Activated CD8-positive, alpha-beta memory T cell treated with anti-CD3 and anti-CD28 coated beads, Interleukin-2, amount 50 U/mL, for 24 hours (primary cell): ENCODE measurements around the gene SLC2A11.
A peak's percentile ranks its signal among the peaks of the same experiment; 100 is the strongest.

ENCODE experiments used
- DNase-seq: peaks from one replicate; pipeline ENCODE4 v3.0.0-alpha.2; 2020; ENCODE audit errors: extremely low read depth

The SLC2A11 gene, protein sequence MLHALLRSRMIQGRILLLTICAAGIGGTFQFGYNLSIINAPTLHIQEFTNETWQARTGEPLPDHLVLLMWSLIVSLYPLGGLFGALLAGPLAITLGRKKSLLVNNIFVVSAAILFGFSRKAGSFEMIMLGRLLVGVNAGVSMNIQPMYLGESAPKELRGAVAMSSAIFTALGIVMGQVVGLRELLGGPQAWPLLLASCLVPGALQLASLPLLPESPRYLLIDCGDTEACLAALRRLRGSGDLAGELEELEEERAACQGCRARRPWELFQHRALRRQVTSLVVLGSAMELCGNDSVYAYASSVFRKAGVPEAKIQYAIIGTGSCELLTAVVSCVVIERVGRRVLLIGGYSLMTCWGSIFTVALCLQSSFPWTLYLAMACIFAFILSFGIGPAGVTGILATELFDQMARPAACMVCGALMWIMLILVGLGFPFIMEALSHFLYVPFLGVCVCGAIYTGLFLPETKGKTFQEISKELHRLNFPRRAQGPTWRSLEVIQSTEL

GRCh38 chr22:23857606-23858483 is at the start of gene SLC2A11:
Gene SLC2A11, plus strand, starts transcription at chr22:23857875. Its CDS starts 125 bp downstream, at chr22:23858000.
- peak; percentile 86 for DNase-seq

DNA sequence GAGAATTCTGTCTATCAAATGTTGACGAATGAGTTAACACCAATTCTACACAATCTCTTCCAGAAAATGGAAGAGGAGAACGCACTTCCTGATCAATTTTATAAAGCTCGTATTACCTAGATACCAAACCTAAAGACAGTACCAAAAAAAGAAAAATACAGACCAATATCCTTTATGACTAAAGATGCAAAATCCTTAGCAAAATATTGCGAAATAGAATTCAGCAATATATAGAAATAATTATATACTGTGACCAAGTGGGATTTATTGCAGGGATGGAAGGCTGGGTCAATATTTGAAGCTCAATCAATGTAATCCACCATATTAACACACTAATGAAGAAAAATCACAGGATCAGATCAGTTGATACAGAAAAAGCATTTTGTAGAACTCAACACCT is 45.3 kb upstream of the SLC2A11 start:
- no peak for DNase-seq

GRCh38 chr22:23815541-23816155 is 42.0 kb upstream of the SLC2A11 start:
- DNase-seq = no peak

DNA sequence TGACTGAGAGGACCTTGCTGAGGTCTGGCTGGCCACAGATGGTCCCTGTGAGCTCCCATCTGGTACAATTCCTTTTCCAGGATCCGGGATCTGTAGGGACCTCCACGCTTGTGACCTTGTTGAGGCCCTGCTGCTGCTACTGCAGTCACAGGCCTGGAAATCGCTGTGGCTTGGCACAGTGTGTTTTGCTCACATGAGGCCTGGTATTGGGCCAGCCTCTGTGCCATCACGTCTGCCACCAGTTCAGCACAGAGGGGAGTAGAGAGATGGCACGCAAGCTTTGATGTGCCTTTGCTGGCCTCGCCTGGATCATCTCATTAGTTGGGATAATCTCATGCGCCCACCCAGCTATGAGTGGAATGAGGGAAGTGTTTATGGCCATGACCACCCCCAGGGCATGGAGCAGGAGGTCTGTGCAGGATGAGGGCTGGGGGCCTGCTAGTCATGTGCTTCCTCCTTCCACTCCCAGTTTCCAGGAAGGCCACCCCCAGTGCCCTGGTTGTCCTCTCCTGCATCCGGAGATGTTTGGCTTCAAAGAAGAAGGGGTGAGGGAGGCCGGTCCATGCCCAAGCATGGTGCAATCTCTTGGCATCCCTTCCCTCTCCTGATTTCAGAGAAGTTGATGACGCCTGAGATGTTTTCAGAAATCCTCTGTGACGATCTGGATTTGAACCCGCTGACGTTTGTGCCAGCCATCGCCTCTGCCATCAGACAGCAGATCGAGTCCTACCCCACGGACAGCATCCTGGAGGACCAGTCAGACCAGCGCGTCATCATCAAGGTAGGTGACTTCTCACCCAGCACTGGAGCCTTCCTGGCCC is 41.3 kb upstream of the SLC2A11 start:
- DNase-seq = no peak

DNA sequence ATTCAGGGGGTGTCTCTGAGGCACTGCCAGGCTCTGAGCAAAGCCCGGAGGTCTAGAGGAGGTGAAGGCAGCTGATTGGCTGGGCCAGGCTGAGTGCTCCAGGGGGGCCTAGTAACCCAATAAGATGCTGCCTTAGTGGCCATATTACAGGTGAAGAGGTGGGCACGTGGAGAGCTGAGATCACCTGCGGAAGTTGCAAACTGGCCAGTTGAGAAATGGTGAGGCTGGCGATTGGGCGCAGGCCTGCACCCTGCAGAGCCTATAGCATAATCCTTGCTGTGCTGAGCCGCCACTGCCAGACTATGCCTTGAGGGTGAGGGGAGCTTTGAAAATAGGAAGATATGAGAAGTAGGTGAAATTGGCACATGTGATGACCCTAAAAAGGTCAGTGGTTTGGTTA is 40.5 kb upstream of the SLC2A11 start:
- no peak for DNase-seq

- no peak for DNase-seq
Measured at GRCh38 chr22:23818541-23818940, 39.1 kb upstream of the SLC2A11 start.

GRCh38 chr22:23820748-23821211 is 36.9 kb upstream of the SLC2A11 start:
- DNase-seq = no peak

DNA sequence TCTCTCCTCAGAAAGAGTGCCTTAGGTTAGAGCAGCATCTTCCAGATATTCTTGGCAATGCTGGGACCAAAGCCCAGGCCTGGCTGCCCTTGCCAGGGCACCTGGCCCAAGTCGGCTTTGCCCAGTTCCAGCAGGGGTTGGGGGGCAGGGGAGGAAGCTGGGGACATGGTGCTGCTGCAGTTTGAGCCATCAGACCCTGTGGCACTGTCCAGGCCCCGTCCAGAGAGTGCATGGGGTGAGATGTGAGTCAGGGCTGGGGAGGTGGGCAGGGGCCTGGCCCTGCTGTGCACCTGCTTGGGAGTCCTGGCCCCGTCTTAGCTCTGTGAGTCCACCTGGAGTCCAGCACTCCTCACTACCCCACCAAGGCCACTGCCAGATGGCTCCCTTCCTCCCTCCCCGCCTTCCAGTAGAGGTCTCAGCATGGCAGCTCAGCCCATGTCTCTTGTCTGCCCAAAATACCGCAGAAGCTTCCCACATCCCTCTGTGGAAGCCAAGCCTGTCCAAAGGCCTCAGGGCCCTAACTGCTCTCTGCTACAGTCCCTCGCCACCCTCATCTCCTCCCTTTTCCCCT is 35.5 kb upstream of the SLC2A11 start:
- no peak for DNase-seq

GRCh38 chr22:23823331-23823791 is 34.3 kb upstream of the SLC2A11 start:
- DNase-seq = no peak

DNA sequence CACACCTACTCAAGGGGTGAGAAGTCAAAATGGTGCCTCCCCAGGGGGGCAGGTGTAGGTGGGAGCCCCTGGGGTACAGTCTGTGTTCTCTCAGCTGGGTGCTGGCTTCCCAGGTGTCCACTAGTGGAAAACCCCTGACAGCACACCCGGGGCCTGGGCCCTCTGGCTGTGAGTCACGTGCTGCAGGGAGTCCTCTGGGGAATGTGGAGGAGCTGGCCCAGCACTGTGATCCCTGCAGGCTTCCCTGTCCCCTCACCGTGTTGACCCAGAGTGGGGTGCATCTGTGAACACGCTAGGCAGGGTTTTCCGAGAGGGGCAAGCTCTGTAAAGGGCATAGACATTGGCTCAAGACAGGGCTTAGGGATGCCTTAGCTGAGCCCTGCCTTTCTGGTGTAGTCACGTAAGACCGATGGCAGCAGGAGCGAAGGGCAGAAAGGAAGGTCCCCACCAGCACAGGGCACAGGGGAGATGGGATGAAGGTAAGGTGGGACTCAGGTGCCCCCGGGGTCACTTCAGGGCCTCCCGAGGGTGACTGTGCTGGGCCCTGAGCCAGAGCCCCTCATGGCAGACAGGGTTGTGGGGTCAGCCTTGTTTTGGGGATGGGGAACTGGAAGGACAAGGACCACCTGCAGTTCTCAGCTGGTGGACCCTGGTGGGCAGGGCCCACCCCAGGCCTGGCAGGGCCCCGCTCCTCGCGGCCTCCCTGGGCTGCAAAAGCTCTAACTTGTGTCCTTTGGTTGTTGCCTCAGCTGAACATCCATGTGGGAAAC is 33.0 kb upstream of the SLC2A11 start:
- no peak for DNase-seq

DNA sequence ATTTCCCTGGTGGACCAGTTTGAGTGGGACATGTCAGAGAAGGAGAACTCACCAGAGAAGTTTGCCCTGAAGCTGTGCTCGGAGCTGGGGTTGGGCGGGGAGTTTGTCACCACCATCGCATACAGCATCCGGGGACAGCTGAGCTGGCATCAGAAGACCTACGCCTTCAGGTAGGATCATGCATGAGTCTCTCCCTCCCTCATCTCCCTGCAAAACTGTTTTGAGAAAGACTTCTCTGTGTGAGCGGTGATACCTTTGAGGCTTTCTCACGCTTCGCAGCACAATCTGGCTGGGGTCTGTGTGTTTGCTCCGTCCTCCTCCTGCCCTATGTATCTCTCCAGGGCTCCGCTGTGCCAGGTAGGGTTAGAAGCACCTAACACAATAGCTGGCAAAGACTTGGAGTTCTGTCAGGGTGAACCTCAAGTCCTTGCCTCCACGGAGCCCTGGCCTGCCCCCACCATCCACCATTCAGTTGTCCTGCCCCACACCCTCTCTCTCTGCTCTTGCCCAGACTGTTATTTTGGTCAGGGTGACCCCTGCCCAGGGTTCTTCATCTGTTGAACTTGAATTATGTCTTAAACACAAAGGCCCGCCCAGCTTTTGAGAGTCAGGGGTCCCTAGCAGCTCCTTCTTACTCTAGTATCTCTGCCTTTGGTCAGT is 32.3 kb upstream of the SLC2A11 start:
- DNase-seq = no peak

DNA sequence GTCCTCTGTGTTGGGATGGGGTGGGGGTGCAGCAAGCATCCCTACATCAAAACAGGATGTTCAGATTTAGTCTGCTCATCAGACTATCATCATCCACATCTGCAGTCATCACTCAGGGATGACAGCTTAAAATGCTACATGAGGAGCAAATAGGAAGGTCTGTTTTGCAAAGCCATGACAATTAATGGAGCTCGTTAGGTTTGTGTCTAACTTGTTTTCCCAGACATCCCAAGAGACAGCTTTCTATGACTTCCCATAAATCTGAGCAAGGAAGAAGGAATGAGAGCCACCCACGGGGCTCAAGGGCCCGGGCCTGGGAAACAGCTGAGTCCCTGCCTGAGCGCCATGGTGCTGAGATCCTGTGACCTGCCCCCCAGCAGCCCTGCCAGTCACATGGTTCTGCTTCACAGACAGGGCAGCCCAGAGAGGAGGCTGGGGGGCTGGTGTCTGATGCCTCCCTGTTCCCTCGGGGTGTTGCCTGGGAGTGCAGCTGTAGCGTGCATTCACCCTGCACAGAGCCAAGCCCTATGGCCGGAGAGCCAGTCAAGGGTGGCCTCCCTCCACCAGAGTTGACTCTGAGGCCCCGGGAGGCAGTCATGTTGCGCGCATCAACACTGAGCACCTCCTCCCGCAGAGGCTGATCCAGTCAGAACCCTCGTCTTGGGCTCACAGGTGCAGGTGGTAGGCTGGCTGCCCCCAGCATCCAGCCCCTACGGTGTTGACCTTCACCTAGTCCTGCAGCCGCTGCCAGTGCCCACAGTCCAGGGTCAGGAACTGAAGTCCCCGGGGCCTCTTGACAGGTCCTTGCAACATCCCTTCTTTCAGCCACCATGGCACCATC is 30.9 kb upstream of the SLC2A11 start:
- no peak for DNase-seq

DNA sequence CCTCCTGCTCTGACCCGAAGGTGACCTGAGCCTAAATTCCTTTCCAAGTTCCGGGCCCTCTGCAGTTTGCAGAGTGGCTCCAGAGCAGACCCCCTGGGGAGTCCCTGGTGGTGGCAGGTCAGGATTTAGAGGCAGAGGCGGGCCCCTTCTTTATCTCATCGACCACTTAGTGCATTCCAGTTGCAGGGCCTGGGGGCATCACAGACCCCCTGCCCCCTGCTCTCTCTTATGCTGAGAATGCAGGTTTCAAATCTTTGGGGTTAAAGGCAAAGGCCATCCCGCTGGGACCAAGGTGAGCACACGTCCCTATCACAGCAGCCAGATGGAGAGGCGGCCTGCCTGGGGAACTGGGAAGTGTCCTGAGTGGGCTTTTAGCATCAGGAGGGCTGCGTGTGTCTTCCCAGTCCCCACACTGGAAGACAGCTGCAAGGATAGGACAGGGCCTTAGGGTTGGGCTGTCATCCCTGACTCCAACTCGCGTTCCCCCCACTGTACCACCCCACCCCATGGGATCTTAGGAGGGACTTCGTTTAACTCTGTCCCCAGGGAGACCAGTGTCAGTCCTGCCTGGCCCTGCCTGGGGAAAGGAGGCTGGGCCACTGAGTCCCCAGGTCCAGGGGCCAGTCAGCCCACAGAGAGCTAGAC is 30.2 kb upstream of the SLC2A11 start:
- no peak for DNase-seq

DNA sequence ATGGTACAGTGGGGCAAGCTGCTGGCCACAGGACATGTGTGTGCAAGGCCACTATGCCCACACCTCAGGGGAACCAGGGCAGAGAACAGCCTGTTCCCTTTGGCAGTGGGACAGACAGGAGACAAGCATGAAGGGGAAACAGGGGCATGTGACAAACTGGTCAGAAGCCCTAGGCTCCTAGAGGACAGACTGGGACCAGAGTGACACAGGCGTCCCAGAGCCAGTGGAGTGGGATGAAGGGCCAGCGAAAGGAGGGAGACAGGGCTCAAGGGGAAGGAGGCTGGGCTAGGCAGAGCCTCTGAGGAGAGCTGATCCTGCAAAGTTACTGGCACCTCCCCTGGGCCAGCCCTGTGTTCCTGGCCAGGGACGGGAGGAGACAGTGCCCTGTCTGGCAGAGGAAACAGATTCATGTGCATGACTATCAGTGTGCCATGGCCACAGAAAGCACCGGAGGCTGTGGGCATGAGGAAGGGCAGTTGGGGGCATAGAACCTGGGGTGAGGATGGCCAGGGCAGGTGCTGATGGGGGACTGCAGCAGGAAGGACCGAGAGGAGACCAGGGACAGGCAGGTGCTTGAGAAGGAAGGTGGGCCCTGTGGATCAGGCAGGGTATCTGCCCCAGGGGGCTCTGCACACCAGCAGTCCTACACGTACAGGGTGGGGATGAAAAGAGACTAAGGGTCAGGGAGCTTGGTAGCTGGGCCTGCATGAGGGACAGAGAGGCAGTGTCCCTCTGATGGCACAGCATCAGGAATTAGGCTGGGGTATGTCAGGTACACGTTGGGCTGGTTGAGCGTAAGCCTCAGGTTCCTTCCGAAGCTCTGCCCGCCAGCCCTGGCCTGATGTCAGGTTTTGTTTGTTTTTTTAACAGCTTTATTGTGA is 28.6 kb upstream of the SLC2A11 start:
- DNase-seq = no peak

DNA sequence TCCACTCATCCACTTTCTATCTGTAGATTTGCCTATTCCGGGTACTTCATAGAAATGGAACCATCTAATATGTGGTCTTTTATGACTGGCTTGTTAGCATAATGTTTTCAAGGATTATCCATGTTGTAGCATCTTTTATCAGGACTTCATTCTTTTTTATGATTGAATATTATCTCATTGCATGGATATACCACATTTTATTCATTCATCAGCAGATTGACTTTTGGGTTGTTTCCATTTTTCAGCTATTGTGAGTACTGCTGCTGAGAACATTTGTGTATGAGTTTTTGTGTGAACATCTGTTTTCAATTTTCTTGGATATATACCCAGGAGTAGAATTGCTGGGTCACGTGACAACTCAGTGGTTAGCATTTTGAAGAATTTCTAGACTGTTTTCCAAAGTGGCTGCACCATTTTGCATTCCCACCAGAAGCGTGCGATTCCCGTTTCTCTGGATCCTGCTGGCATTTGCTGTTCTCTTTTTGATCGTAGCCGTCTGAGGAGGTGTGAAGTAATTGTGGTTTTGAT is 27.8 kb upstream of the SLC2A11 start:
- DNase-seq = no peak

GRCh38 chr22:23831261-23831660 is 26.4 kb upstream of the SLC2A11 start:
- no peak for DNase-seq

- DNase-seq = no peak
Measured at GRCh38 chr22:23831781-23832180, 25.9 kb upstream of the SLC2A11 start.
